ENCODE data around the gene CYB5R4.

The CYB5R4 gene

GRCh38 chr6:83849127-83849526 lies 10.4 kb upstream of the CYB5R4 start:
- no peak for TF ChIP-seq CTCF (IDR thresholded peaks at IDR 0.05; ENCODE audit: insufficient read depth, low read length, missing control alignments)
- DNase-seq (ENCODE audit: low read depth, low spot score) = no peak
- no peak overlapping the region for H3K4me3 ChIP-seq (ENCODE audit: low read depth, low read length)
- ChIA-PET CTCF (no interaction called here), POLR2A (no interaction called here)

- H3K4me3 ChIP-seq (ENCODE audit: low read depth, low read length) = no peak overlapping the region
- ChIA-PET CTCF (no interaction called here), POLR2A (no interaction called here)
- no peak for TF ChIP-seq CTCF (IDR thresholded peaks at IDR 0.05; ENCODE audit: insufficient read depth, low read length, missing control alignments)
- DNase-seq (ENCODE audit: low read depth, low spot score) = no peak
These were observed 9.9 kb upstream of the CYB5R4 start for GRCh38 chr6:83849610-83850009.

- H3K4me3 ChIP-seq (ENCODE audit: low read depth, low read length) = peak overlapping the region; percentile 58
- ChIA-PET CTCF (no interaction called here), POLR2A (no interaction called here)
- no peak for DNase-seq (ENCODE audit: low read depth, low spot score)
- TF ChIP-seq CTCF (IDR thresholded peaks at IDR 0.05; ENCODE audit: insufficient read depth, low read length, missing control alignments) = no peak
These were observed 6.8 kb upstream of the CYB5R4 start for GRCh38 chr6:83852528-83853177.

GRCh38 chr6:83853178-83854000 lies 6.1 kb upstream of the CYB5R4 start, which contains the start of gene RIPPLY2:
Gene RIPPLY2 (plus strand): TSS chr6:83853360. CDS start chr6:83853417, 57 bp downstream.
- POLR2A ChIA-PET = no interaction called here
- peak within 1 kb of the TSS; percentile 58 for H3K4me3 ChIP-seq (ENCODE audit: low read depth, low read length)
- TF ChIP-seq CTCF (IDR thresholded peaks at IDR 0.05; ENCODE audit: insufficient read depth, low read length, missing control alignments) = no peak
- no peak for DNase-seq (ENCODE audit: low read depth, low spot score)
- CTCF ChIA-PET = no interaction called here

- ChIA-PET CTCF (no interaction called here), POLR2A (no interaction called here)
- H3K4me3 ChIP-seq (ENCODE audit: low read depth, low read length) = peak overlapping the region; percentile 58
- no peak for DNase-seq (ENCODE audit: low read depth, low spot score)
- no peak for TF ChIP-seq CTCF (IDR thresholded peaks at IDR 0.05; ENCODE audit: insufficient read depth, low read length, missing control alignments)
These were observed 5.4 kb upstream of the CYB5R4 start for GRCh38 chr6:83854001-83854501.

GRCh38 chr6:83854766-83855165 lies 4.7 kb upstream of the CYB5R4 start:
- POLR2A ChIA-PET = no interaction called here
- H3K4me3 ChIP-seq (ENCODE audit: low read depth, low read length) = no peak overlapping the region
- no peak for DNase-seq (ENCODE audit: low read depth, low spot score)
- CTCF ChIA-PET = no interaction called here
- TF ChIP-seq CTCF (IDR thresholded peaks at IDR 0.05; ENCODE audit: insufficient read depth, low read length, missing control alignments) = no peak

Measured in AG04449 (cell line).